Aorta (tissue), 5 donors: ENCODE results near the gene EMC9. TPM values are rescaled to one million over a fixed set of nuclear protein-coding genes. Genes with fewer than 3 reads are reported as not detected.

ENCODE experiments used
- ATAC-seq: fragments of 200-7000 bp; cut with Tn5 transposase; one replicate; pipeline ENCODE4 v1.9.1; 2022; ENCODE audit warnings: moderate library complexity; ENCODE audit not compliant: low FRiP score
- DNase-seq, 2 donors: peaks; one replicate each; pipeline ENCODE4 v3.0.0-alpha.2; 2020
- H3K27ac ChIP-seq, 2 donors: one replicate each; pipeline ENCODE4 v1.5.1; 2013; ENCODE audit warnings: low read length in 2 of 2, mild to moderate bottlenecking in 2 of 2, moderate library complexity in 2 of 2, control low read depth in 1 of 2, inconsistent platforms in 1 of 2, low read depth in 1 of 2
- H3K27me3 ChIP-seq, 2 donors: one replicate each; pipeline ENCODE4 v1.6.1; 2013; ENCODE audit warnings: control low read depth in 1 of 2, low read length in 1 of 2, mild to moderate bottlenecking in 1 of 2, moderate library complexity in 1 of 2; ENCODE audit not compliant: insufficient read depth in 2 of 2, control insufficient read depth in 1 of 2
- H3K36me3 ChIP-seq, 2 donors: one replicate each; pipeline ENCODE4 v1.6.1; 2013; ENCODE audit warnings: control low read depth in 1 of 2, low read length in 1 of 2, mild to moderate bottlenecking in 1 of 2; ENCODE audit not compliant: insufficient read depth in 2 of 2, control insufficient read depth in 1 of 2
- H3K4me1 ChIP-seq, 2 donors: one replicate each; pipeline ENCODE4 v1.6.1; 2013; ENCODE audit warnings: low read length in 2 of 2, control low read depth in 1 of 2, mild to moderate bottlenecking in 1 of 2, moderate library complexity in 1 of 2; ENCODE audit not compliant: insufficient read depth in 2 of 2, control insufficient read depth in 1 of 2
- H3K4me3 ChIP-seq, 2 donors: one replicate each; pipeline ENCODE4 v1.5.1; 2013; ENCODE audit warnings: low read length in 2 of 2, control low read depth in 1 of 2, mild to moderate bottlenecking in 1 of 2
- H3K9me3 ChIP-seq: one replicate; pipeline ENCODE4 v1.6.1; 2013; ENCODE audit warnings: mild to moderate bottlenecking, low read length; ENCODE audit not compliant: control insufficient read depth
- WGBS, 2 donors: extraction: QIAGEN DNeasy Blood & Tissue Kit; methylation state at CpG; one replicate each; pipeline ENCODE4 v1.1.7; 2013; 5-methylcytosine and 5-hydroxymethylcytosine counted together
- intact Hi-C, 2 donors: fragments of 100-400 bp; cut with DNase I; formaldehyde crosslinking; loops; one replicate each; pipeline versions ENCODE4 v1.14.2 to v1.15.0; 2022
- polyA plus RNA-seq, 2 donors: library from polyadenylated mRNA; stranded (reverse); fragments of 200-250 nt; gene quantifications; one replicate each; pipeline ENCODE4 v1.2.3, GENCODE V29; 2013
- total RNA-seq, 2 donors: library from RNA; stranded (reverse); fragmentation: NEBNext Ultra II Directional; extraction: Animal tissue kit (Norgen Biotek cat#: 25700); gene quantifications; one replicate each; pipeline ENCODE4 v1.2.1, GENCODE V29; 2021
- donor health status: healthy with polysubstance abuse.
- donor health status: Bipolar disorder and iron deficiency.
- donor health status: DM: no; HTN: no; CAD: no.
- donor health status: DM: no; HTN: no; CAD: no.
- donor health status: DM: yes; HTN: yes; CAD: no.

EMC9 gene
- total and polyA plus RNA-seq, 4 donors, result 12.8 to 41.9 (median 16.8) TPM

- Histone ChIP-seq H3K4me1 (peaks cover 0 to 2% of the 10 kb centered on the region in 2 donors), H3K36me3 (peaks cover 7 to 16% of the 10 kb centered on the region in 2 donors), H3K4me3 (no peak overlapping the region), H3K27me3 (no peaks in the 10 kb centered on the region), H3K27ac (no peak overlapping the region), H3K9me3 (no peaks in the 10 kb centered on the region)
- intact Hi-C loops, result loop anchor here in 1 of 2 donors (10.0 kb wide), 1 partner anchor 53 kb away; the partner anchor contains the start of genes DCAF11 and NRL
- DNase-seq (no peak), ATAC-seq (no peak)
- 83 to 88% methylated on average over 3 of the region's 3 CpGs for WGBS, 2 donors
These were observed 26.2 kb upstream of the EMC9 start for GRCh38 chr14:24167469-24168114.

DNA sequence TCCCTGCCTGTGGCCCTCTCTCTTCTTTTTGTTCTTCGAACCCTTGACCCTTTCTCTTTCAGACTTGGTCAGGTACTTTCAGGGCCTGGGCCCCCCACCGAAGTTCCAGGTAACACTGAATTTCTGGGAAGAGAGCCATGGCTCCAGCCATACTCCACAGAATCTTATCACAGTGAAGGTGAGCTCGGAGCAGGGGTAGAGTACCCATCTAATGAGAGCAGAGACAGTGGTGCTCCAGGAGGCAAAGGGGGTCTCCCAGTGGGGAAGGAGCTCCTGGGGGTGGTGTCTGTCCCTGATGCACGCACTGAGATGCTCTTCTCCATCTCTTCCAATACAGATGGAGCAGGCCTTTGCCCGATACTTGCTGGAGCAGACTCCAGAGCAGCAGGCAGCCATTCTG, 24.4 kb upstream of the EMC9 start:
- intact Hi-C loops, result loop anchor here in 1 of 2 donors (10.0 kb wide), 1 partner anchor 51 kb away; the partner anchor contains the start of genes DCAF11 and NRL
- Histone ChIP-seq H3K36me3 (peaks cover 7 to 16% of the 10 kb centered on the region in 2 donors), H3K27ac (no peak overlapping the region), H3K4me1 (no peaks in the 10 kb centered on the region), H3K9me3 (no peaks in the 10 kb centered on the region), H3K27me3 (no peaks in the 10 kb centered on the region), H3K4me3 (no peak overlapping the region)
- ATAC-seq, result no peak
- DNase-seq, result no peak
- 93 to 94% methylated on average over 5 of the region's 5 CpGs for WGBS, 2 donors

GRCh38 chr14:24164518-24164991, 23.2 kb upstream of the EMC9 start:
- H3K9me3 ChIP-seq, result no peaks in the 10 kb centered on the region
- intact Hi-C loops, result loop anchor here in 1 of 2 donors (10.0 kb wide), 1 partner anchor 50 kb away; the partner anchor contains the start of genes DCAF11 and NRL
- no peaks in the 10 kb centered on the region for H3K27me3 ChIP-seq
- WGBS, 2 donors, result 92% methylated on average over 14 of the region's 14 CpGs
- peaks cover 7 to 16% of the 10 kb centered on the region in 2 donors for H3K36me3 ChIP-seq
- DNase-seq (no peak), ATAC-seq (no peak)
- no peaks in the 10 kb centered on the region for H3K4me1 ChIP-seq
- no peak overlapping the region for H3K27ac ChIP-seq
- H3K4me3 ChIP-seq, result no peak overlapping the region

GRCh38 chr14:24162093-24162492, 20.7 kb upstream of the EMC9 start:
- no peak for DNase-seq
- peak overlapping the region in 1 of 2 donors; percentile 26 for H3K27ac ChIP-seq

DNA sequence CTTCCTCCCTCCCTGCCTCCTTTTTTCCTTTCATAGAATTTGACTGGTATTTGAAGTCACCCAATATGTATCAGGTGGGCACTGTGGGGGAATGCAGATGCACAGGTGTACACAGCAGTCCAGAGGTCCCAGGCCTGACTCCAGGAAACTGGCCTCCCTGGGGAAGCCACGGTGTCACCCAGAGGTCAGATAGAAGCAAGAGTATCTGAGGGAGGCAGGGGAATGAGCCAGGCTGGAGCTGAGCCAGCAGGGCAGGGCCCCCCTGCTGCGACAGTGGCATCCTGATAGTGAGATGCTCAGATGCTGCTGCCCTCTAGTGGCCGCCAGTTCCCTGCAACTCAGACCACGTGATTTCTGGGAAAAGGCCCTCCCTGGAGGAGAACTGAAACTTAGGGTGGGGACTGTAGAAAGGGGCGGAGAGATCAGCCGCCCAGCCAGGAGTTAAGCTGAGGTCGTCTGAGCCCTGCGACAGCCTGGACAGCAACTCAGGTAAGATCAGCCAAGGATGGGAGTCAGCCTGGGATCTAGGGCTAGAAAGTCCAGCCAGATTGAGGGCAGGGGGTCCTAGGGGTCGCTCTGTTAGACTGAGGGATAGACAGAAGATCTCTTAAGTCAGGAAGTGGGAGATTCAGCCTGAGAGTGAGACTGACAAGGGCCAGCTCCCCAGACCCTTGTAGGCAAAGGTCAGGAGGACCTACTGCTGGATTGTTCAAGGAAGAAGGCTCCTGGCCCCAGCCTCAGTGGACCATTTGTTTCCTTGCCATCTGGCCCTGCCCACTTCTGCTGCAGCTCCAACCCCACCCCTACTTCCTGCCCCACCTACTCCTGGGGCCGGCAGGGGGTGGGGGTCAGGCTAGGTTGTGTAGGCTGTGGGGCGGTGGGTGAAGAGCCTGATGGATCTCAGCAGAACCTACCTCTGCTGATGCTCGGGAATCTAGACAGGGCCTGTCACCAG, 19.7 kb upstream of the EMC9 start, which contains the start of gene IRF9:
Gene IRF9, plus strand, starts transcription at position 416 of the 955 bp plus-strand sequence. CDS start 880 bp downstream, outside the sequence.
- intact Hi-C loops, result loop anchor here in 1 of 2 donors (2.0 to 10.0 kb wide), 2 partner anchors 28 to 46 kb away; partner anchors contain the start of genes DCAF11, IPO4 and NRL
- DNase-seq (peak; percentile 96 to 98), ATAC-seq (peak; percentile 96)
- 0% methylated on average over 12 of the region's 12 CpGs for WGBS, 2 donors
- no peaks in the 10 kb centered on the region for H3K4me1 ChIP-seq
- peak within 1 kb of the TSS; percentile 56 to 67 for H3K4me3 ChIP-seq
- H3K27ac ChIP-seq, result peak within 1 kb of the TSS in 1 of 2 donors; percentile 73
- H3K27me3 ChIP-seq, result no peaks in the 10 kb centered on the region
- no peaks in the 10 kb centered on the region for H3K9me3 ChIP-seq
- peaks cover 12 to 13% of the 10 kb centered on the region in 2 donors for H3K36me3 ChIP-seq

More at GRCh38 chr14:24162093-24162492, 20.7 kb upstream of the EMC9 start:
- H3K36me3 ChIP-seq, result peaks cover 12 to 15% of the 10 kb centered on the region in 2 donors
- intact Hi-C loops, result loop anchor here in 1 of 2 donors (10.0 kb wide), 1 partner anchor 47 kb away; the partner anchor contains the start of genes DCAF11 and NRL
- no peaks in the 10 kb centered on the region for H3K9me3 ChIP-seq
- WGBS, 2 donors, result 30 to 38% methylated on average over 8 of the region's 8 CpGs
- H3K4me3 ChIP-seq, result peak overlapping the region; percentile 56 to 67
- no peak for ATAC-seq
- no peaks in the 10 kb centered on the region for H3K4me1 ChIP-seq
- H3K27me3 ChIP-seq, result no peaks in the 10 kb centered on the region

GRCh38 chr14:24160499-24160849, 19.1 kb upstream of the EMC9 start:
- 85 to 90% methylated on average over 4 of the region's 4 CpGs for WGBS, 2 donors
- Histone ChIP-seq H3K27ac (peak overlapping the region in 1 of 2 donors; percentile 10), H3K4me1 (no peaks in the 10 kb centered on the region), H3K4me3 (no peak overlapping the region), H3K36me3 (peaks cover 10 to 13% of the 10 kb centered on the region in 2 donors), H3K27me3 (no peaks in the 10 kb centered on the region), H3K9me3 (no peaks in the 10 kb centered on the region)
- intact Hi-C loops, result loop anchor here in 1 of 2 donors (2.0 to 10.0 kb wide), 2 partner anchors 28 to 46 kb away; partner anchors contain the start of genes DCAF11, IPO4 and NRL
- peak; percentile 13 for ATAC-seq
- DNase-seq, result no peak

GRCh38 chr14:24159777-24160498, 18.5 kb upstream of the EMC9 start:
- H3K9me3 ChIP-seq, result no peaks in the 10 kb centered on the region
- H3K27me3 ChIP-seq, result no peaks in the 10 kb centered on the region
- H3K4me1 ChIP-seq, result no peaks in the 10 kb centered on the region
- no peak for DNase-seq
- no peak overlapping the region for H3K4me3 ChIP-seq
- intact Hi-C loops, result loop anchor here in 1 of 2 donors (2.0 to 10.0 kb wide), 2 partner anchors 29 to 45 kb away; partner anchors contain the start of genes DCAF11, IPO4 and NRL
- no peak for ATAC-seq
- WGBS, 2 donors, result 84 to 87% methylated on average over 11 of the region's 11 CpGs
- H3K27ac ChIP-seq, result no peak overlapping the region
- H3K36me3 ChIP-seq, result peaks cover 8 to 14% of the 10 kb centered on the region in 2 donors
